ENCODE data around the gene TSPYL4. TPM values are rescaled to one million over a fixed set of nuclear protein-coding genes. Genes with fewer than 3 reads are reported as not detected.

Gene TSPYL4
- 10 to 100 TPM in 3 of 4 donors, 1 to 10 TPM in 1; 9.5 to 17.6 (median 15.7) TPM for total RNA-seq

GRCh38 chr6:116253505-116254296, at the start of gene TSPYL4:
TSPYL4 (minus strand) TSS chr6:116254075; CDS start chr6:116254008, 67 bp downstream.
- 1 to 2% methylated on average over 48 to 52 of the region's 53 CpGs for WGBS, 2 donors
- peak; percentile 95 to 99 for DNase-seq (ENCODE audit: low spot score in 2 of 2)
- peak within 1 kb of the TSS; percentile 99 for H3K4me3 ChIP-seq (ENCODE audit: low read depth, poor library complexity, severe bottlenecking)
- intact Hi-C loops (cut with DNase I; ENCODE audit: low total_unique reads) = no loop called here
- TF ChIP-seq POLR2A (IDR thresholded peaks at IDR 0.05) = no peak
- TF ChIP-seq, protein P1, sequence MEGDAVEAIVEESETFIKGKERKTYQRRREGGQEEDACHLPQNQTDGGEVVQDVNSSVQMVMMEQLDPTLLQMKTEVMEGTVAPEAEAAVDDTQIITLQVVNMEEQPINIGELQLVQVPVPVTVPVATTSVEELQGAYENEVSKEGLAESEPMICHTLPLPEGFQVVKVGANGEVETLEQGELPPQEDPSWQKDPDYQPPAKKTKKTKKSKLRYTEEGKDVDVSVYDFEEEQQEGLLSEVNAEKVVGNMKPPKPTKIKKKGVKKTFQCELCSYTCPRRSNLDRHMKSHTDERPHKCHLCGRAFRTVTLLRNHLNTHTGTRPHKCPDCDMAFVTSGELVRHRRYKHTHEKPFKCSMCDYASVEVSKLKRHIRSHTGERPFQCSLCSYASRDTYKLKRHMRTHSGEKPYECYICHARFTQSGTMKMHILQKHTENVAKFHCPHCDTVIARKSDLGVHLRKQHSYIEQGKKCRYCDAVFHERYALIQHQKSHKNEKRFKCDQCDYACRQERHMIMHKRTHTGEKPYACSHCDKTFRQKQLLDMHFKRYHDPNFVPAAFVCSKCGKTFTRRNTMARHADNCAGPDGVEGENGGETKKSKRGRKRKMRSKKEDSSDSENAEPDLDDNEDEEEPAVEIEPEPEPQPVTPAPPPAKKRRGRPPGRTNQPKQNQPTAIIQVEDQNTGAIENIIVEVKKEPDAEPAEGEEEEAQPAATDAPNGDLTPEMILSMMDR (IDR thresholded peaks at IDR 0.05) = no peak

DNA sequence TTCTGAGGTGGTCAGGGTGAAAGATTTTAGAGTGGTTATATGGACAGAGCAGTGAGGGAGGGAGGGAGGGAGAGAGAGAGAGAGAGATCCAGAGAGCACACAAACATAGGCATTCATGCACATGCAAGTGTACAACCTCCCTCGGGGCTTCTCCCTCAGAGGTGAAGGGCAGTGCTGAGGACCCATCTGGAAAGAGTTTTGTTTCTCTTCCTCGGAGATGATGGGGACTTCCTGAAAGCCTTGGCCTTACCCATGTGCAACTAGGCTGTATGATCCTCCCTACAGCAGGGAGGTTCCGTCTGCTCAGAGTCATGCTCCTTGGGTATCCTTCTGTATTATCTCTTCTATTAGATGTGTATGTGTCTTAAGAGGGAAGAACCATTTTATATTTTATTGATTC, 47.2 kb upstream of the TSPYL4 start:
- intact Hi-C loops (cut with DNase I; ENCODE audit: low total_unique reads) = no loop called here
- H3K4me3 ChIP-seq (ENCODE audit: low read depth, poor library complexity, severe bottlenecking) = no peak overlapping the region
- WGBS, 2 donors = 66 to 69% methylated on average over 3 of the region's 3 CpGs
- DNase-seq (ENCODE audit: low spot score in 2 of 2) = no peak
- TF ChIP-seq POLR2A (IDR thresholded peaks at IDR 0.05) = no peak
- TF ChIP-seq, protein P1 (IDR thresholded peaks at IDR 0.05) = no peak

DNA sequence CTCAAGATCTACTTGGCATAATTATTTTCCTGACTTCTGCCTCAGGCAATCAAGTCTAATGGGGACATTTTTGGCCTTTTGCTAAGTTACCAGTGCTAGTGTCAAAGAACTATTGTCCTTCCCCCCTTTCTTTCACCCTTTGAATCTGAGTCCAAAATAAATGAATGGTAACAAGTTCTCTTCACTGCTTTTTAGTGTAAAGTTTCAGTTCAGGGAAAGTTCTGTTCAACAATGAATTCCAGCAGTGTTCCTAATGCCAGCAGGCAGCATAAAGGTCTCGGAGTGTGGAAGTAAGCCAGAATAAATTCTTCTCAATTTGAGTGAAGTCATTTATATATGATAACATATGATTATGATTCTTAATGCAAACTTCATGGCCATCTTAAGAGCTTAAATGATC, 46.7 kb upstream of the TSPYL4 start:
- no peak for DNase-seq (ENCODE audit: low spot score in 2 of 2)
- intact Hi-C loops (cut with DNase I; ENCODE audit: low total_unique reads) = no loop called here
- TF ChIP-seq, protein P1 (IDR thresholded peaks at IDR 0.05) = no peak
- TF ChIP-seq POLR2A (IDR thresholded peaks at IDR 0.05) = no peak
- 55 to 61% methylated on average over 1 of the region's 1 CpG for WGBS, 2 donors
- no peak overlapping the region for H3K4me3 ChIP-seq (ENCODE audit: low read depth, poor library complexity, severe bottlenecking)

DNA sequence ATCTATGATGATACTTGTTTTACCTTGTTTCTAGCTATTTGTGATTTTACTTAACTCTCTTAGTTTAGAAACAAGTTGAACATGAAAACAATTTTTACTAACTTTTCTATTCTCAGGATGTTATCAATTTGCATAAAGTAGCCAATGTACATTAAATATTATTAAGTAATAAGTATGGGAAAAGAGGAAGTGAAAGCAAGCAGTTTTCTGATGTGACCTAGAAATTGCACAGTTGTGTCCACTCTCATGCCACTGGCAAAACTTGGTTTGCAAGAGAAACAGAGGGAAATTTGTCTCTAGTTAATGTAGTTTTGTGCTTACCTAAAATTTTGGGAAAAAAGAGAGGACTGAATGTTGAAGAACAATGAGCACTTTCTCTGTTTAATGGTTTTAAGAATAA, 45.1 kb upstream of the TSPYL4 start:
- TF ChIP-seq, protein P1 (IDR thresholded peaks at IDR 0.05) = no peak
- TF ChIP-seq POLR2A (IDR thresholded peaks at IDR 0.05) = no peak
- intact Hi-C loops (cut with DNase I; ENCODE audit: low total_unique reads) = no loop called here
- no peak overlapping the region for H3K4me3 ChIP-seq (ENCODE audit: low read depth, poor library complexity, severe bottlenecking)
- no peak for DNase-seq (ENCODE audit: low spot score in 2 of 2)

DNA sequence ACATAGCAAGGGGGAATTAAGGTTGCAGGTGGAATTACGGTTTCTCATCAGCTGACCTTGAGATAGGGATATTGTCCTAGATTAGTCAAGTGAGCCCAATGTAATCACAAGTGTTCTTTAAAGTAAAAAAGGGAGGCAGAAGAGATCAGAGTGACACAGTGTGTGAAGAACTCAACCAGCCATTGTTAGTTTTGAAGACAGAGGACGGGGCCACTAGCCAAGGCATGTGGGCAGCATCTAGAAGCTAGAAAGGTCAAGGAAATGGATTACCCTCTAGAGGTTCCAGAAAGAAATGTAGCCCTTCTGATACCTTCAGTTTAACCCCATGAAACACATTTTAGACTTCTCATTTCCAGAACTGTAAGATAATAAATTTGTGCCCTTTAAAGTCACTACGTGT, 44.4 kb upstream of the TSPYL4 start:
- 96 to 99% methylated on average over 3 of the region's 3 CpGs for WGBS, 2 donors
- H3K4me3 ChIP-seq (ENCODE audit: low read depth, poor library complexity, severe bottlenecking) = no peak overlapping the region
- no peak for DNase-seq (ENCODE audit: low spot score in 2 of 2)
- intact Hi-C loops (cut with DNase I; ENCODE audit: low total_unique reads) = no loop called here
- TF ChIP-seq, protein P1 (IDR thresholded peaks at IDR 0.05) = no peak
- no peak for TF ChIP-seq POLR2A (IDR thresholded peaks at IDR 0.05)

DNA sequence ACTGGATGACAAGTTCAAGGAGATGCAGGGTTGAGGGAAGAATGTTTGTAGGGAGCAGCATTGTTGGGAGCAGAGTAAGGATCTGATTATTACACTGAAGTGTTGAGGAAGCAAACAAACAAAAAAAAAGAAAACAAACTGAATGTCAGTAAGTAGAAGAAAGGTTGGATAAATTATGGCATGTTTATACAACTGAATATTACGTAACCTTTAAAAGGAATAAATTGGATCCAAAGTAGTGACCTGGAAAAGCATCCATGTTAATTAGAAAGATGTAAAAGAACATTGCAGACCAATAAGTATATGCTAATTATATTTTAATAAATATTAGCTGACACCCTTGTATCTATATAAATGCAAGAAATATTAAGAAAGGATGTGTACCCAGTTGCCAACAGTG, 38.7 kb upstream of the TSPYL4 start:
- no peak overlapping the region for H3K4me3 ChIP-seq (ENCODE audit: low read depth, poor library complexity, severe bottlenecking)
- no peak for DNase-seq (ENCODE audit: low spot score in 2 of 2)
- TF ChIP-seq POLR2A (IDR thresholded peaks at IDR 0.05) = no peak
- TF ChIP-seq, protein P1 (IDR thresholded peaks at IDR 0.05) = no peak
- intact Hi-C loops (cut with DNase I; ENCODE audit: low total_unique reads) = no loop called here
- WGBS, 2 donors = 95 to 97% methylated on average over 1 of the region's 1 CpG

Data from lower leg skin (tissue), 4 donors.